ENCODE measurements around the gene PLCL1.

PLCL1 gene

DNA sequence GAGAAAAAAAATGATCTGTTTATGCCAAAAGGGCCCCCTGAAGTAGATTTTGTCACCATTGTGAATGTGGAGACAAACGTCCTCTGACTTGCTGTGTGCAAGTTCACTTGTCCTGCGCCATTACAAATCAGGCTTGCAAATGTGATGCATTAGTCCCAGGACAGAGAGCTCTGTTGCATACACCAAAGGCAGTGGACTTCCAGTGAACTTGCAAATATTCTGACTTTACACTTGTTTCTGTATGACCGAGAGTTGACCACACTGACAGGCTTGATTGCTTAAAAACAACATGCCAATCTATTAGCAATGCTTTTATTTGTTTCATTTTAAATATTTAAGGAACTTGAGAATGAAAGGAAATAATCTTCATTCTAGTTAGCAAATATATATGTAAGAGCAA, 293.2 kb downstream of the PLCL1 start:
- no peak overlapping the region for H3K4me3 ChIP-seq (ENCODE audit: low read depth, low read length)
- TF ChIP-seq, protein P1, sequence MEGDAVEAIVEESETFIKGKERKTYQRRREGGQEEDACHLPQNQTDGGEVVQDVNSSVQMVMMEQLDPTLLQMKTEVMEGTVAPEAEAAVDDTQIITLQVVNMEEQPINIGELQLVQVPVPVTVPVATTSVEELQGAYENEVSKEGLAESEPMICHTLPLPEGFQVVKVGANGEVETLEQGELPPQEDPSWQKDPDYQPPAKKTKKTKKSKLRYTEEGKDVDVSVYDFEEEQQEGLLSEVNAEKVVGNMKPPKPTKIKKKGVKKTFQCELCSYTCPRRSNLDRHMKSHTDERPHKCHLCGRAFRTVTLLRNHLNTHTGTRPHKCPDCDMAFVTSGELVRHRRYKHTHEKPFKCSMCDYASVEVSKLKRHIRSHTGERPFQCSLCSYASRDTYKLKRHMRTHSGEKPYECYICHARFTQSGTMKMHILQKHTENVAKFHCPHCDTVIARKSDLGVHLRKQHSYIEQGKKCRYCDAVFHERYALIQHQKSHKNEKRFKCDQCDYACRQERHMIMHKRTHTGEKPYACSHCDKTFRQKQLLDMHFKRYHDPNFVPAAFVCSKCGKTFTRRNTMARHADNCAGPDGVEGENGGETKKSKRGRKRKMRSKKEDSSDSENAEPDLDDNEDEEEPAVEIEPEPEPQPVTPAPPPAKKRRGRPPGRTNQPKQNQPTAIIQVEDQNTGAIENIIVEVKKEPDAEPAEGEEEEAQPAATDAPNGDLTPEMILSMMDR (IDR thresholded peaks at IDR 0.05; ENCODE audit: borderline replicate concordance, insufficient read depth, low read depth, low read length): no peak

DNA sequence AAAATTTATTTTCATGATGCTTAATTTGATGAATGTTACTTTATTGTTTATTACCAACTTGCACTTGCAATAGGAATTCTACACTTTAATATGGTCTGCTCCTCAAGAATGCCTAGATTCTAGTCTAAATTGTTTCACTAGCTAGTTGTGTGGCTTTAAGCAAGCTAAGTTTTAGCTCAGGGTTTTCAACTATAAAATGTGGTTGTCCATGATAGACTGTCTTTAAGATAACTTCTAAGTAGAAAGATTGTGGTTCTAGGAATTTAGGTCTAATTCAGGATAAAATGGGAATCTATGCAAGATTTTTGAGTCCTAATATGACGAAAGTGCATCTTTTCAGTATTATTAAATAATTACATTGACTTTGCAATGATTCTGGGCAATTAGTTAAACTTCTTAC, 294.0 kb downstream of the PLCL1 start:
- no peak overlapping the region for H3K4me3 ChIP-seq (ENCODE audit: low read depth, low read length)
- TF ChIP-seq, protein P1 (IDR thresholded peaks at IDR 0.05; ENCODE audit: borderline replicate concordance, insufficient read depth, low read depth, low read length): no peak

DNA sequence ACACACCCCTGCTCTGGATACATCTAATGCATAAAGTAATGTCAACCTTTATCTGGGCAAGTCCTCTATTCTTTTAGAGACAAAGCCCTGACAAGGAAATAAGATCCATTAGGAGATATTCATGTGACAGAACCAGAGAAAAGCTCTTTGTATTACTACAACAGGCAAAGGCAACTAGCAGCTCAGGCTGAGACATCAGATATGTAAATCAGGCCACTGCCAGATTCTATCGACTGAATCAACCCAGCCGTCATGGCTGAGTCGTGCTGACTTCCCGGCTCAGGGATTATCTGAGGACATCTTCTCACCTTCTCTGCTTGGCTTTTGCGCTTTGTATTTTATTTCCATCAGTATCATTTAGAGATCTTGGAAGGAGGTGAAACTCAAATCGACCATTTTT, 294.5 kb downstream of the PLCL1 start:
- TF ChIP-seq, protein P1 (IDR thresholded peaks at IDR 0.05; ENCODE audit: borderline replicate concordance, insufficient read depth, low read depth, low read length): no peak
- H3K4me3 ChIP-seq (ENCODE audit: low read depth, low read length): no peak overlapping the region

GRCh38 chr2:198100346-198100745, 296.0 kb downstream of the PLCL1 start:
- TF ChIP-seq, protein P1 (IDR thresholded peaks at IDR 0.05; ENCODE audit: borderline replicate concordance, insufficient read depth, low read depth, low read length): no peak
- H3K4me3 ChIP-seq (ENCODE audit: low read depth, low read length): no peak overlapping the region

- no peak overlapping the region for H3K4me3 ChIP-seq (ENCODE audit: low read depth, low read length)
- TF ChIP-seq, protein P1 (IDR thresholded peaks at IDR 0.05; ENCODE audit: borderline replicate concordance, insufficient read depth, low read depth, low read length): no peak
Observed at GRCh38 chr2:198101688-198102087, 297.3 kb downstream of the PLCL1 start.

DNA sequence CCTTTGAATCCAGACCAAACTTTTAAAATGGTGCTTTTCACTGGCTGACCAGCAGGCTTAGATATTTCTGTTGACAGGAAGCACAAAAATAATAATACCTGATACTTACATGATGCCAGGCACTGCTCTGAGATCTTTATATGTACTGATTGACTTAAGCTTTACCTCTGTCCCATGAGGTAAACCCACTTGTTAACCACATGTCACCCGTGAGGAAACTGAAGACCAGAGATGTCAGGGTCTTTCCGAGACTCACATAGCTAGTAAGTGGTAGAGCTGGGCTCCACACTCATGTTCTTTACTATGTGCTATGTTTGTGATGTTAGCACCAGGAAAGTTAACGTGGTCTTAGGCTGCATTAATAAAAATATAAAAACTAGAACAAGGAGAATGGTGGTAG, 297.7 kb downstream of the PLCL1 start:
- TF ChIP-seq, protein P1 (IDR thresholded peaks at IDR 0.05; ENCODE audit: borderline replicate concordance, insufficient read depth, low read depth, low read length): no peak
- no peak overlapping the region for H3K4me3 ChIP-seq (ENCODE audit: low read depth, low read length)

GRCh38 chr2:198102856-198103255, 298.5 kb downstream of the PLCL1 start:
- H3K4me3 ChIP-seq (ENCODE audit: low read depth, low read length): no peak overlapping the region
- TF ChIP-seq, protein P1 (IDR thresholded peaks at IDR 0.05; ENCODE audit: borderline replicate concordance, insufficient read depth, low read depth, low read length): no peak
